HepG2 (cell line): ENCODE measurements around the gene CCDC88A. TPM values are rescaled to one million over a fixed set of nuclear protein-coding genes. Genes with fewer than 3 reads are reported as not detected.

Experiments
- ATAC-seq: fragments of 200-7000 bp; cut with Tn5 transposase; 3 replicates; pipeline ENCODE4 v1.9.1; 2020; ENCODE audit warnings: mild to moderate bottlenecking, moderate library complexity
- BruUV-seq: library from RNA; stranded (reverse); fragments of 400-500 nt; replicated peaks from 2 replicates; lab custom pipeline; 2021; lab: Mats Ljungman, UMichigan
- CTCF ChIA-PET: fragments of 300-600 bp; formaldehyde crosslinking; extraction: SDS; loops from one replicate; lab custom pipeline; 2021; ENCODE audit warnings: low total read pairs, inconsistent platforms, low intra/inter-chr PET ratio; lab: Yijun Ruan, JAX
- POLR2A ChIA-PET: fragments of 350-600 bp; sonication (Branson Sonifier 250); formaldehyde crosslinking; loops from one replicate; lab custom pipeline; 2020; ENCODE audit warnings: antibody characterized with exemption, inconsistent platforms; lab: Yijun Ruan, JAX
- DNase-seq: peaks from one replicate; pipeline ENCODE4 v3.0.0-alpha.2; 2015; ENCODE audit warnings: low spot score
- FAIRE-seq: peaks from 3 replicates; lab custom pipeline; 2011; peaks lifted over from hg19 to GRCh38; lab: Jason Lieb, UNC
- H2AFZ ChIP-seq: one replicate; pipeline ENCODE4 v1.6.1; 2011; ENCODE audit warnings: low read length, inconsistent platforms
- H3K27ac ChIP-seq: fragments of 300-600 bp; 3 replicates; pipeline ENCODE4 v1.8.0; 2011; ENCODE audit warnings: mixed run types, mild to moderate bottlenecking, mixed read lengths, low read length, inconsistent platforms; ENCODE audit not compliant: insufficient read depth; ENCODE audit errors: extremely low read length
- H3K27me3 ChIP-seq, 2 experiments: fragments of 200-600 bp in 1 of 2; 2 replicates in 1 of 2; 3 replicates in 1 of 2; pipeline versions ENCODE4 v1.6.0 to v1.8.0; 2011; ENCODE audit warnings: low read length in 2 of 2, mild to moderate bottlenecking in 2 of 2, moderate library complexity in 2 of 2, inconsistent platforms in 1 of 2; ENCODE audit not compliant: insufficient read depth in 2 of 2, control insufficient read depth in 1 of 2
- H3K36me3 ChIP-seq, 2 experiments: fragments of 200-600 bp in 1 of 2; replicated peaks in 1 of 2; 2 replicates in 1 of 2; 3 replicates in 1 of 2; pipeline versions ENCODE4 v1.5.1 to v1.8.0; 2011; ENCODE audit warnings: low read length in 2 of 2, inconsistent platforms in 1 of 2; ENCODE audit not compliant: insufficient read depth in 2 of 2, control insufficient read depth in 1 of 2
- H3K4me1 ChIP-seq: 2 replicates; pipeline ENCODE4 v1.5.1; 2012; ENCODE audit warnings: low read length, inconsistent platforms; ENCODE audit not compliant: insufficient read depth
- H3K4me2 ChIP-seq: 2 replicates; pipeline ENCODE4 v1.6.0; 2011; ENCODE audit warnings: low read depth, low read length, inconsistent platforms
- H3K4me3 ChIP-seq, 3 experiments: fragments of 200-600 bp in 1 of 3; sonication (generic), shearing (Covaris generic) in 1 of 3; replicated peaks in 1 of 3; 2 replicates each; pipeline ENCODE4 v1.5.1; 2011 to 2016; ENCODE audit warnings: low read length in 3 of 3, inconsistent platforms in 2 of 3, low read depth in 2 of 3, mild to moderate bottlenecking in 2 of 3, control low read depth in 1 of 3, mixed read lengths in 1 of 3; ENCODE audit not compliant: insufficient read depth in 1 of 3
- H3K79me2 ChIP-seq: one replicate; pipeline ENCODE4 v1.6.1; 2011; ENCODE audit warnings: low read length, inconsistent platforms; ENCODE audit not compliant: insufficient read depth
- H3K9ac ChIP-seq: 2 replicates; pipeline ENCODE4 v1.6.0; 2011; ENCODE audit warnings: mild to moderate bottlenecking, low read depth, low read length, inconsistent platforms; ENCODE audit not compliant: insufficient read depth
- H3K9me3 ChIP-seq: 2 replicates; pipeline ENCODE4 v1.5.1; 2012; ENCODE audit warnings: mild to moderate bottlenecking, low read length
- H4K20me1 ChIP-seq: 2 replicates; pipeline ENCODE4 v1.6.0; 2011; ENCODE audit warnings: inconsistent platforms, mild to moderate bottlenecking, low read length, moderate library complexity; ENCODE audit not compliant: insufficient read depth
- CEBPB ChIP-seq: IDR thresholded peaks from 2 replicates; pipeline ENCODE4 v1.6.1; 2011; ENCODE audit warnings: low read depth, low read length, improper control_type of control experiment, borderline replicate concordance
- WGBS: methylation state at CpG from one replicate; pipeline ENCODE4 v1.1.6; 2017; ENCODE audit warnings: low lambda C conversion rate; 5-methylcytosine and 5-hydroxymethylcytosine counted together
- in situ Hi-C: cut with HindIII; loops from 2 replicates; pipeline ENCODE4 v1.10.0; 2017; ENCODE audit warnings: low pct_unique_long_range_greater_than_20kb; ENCODE audit not compliant: extremely low pct_ligation_motif_present
- intact Hi-C: fragments of 100-400 bp; cut with micrococcal nuclease; formaldehyde crosslinking; loops from one replicate; pipeline ENCODE4 v1.10.0; 2022; ENCODE audit not compliant: unreplicated experiment
- polyA plus RNA-seq, 8 experiments: library from polyadenylated mRNA; depleted of rRNA in 3 of 8; stranded (reverse) in 7 of 8; unstranded in 1 of 8; fragments of >200 nt; fragmentation: Illumina TruSeq in 4 of 8; extraction: Trizol in 4 of 8; gene quantifications; 2 replicates each; pipeline versions ENCODE4 v1.2.1 to v1.2.3, GENCODE V29; 2011 to 2016; ENCODE audit warnings: low read depth in 4 of 8, missing spikeins in 1 of 8, mixed read lengths in 1 of 8; ENCODE audit not compliant: insufficient read depth in 1 of 8
- total RNA-seq, 5 experiments: library from RNA; depleted of rRNA; stranded (reverse); fragments of >200 nt; fragmentation: Illumina TruSeq; extraction: Trizol; gene quantifications; 2 replicates each; pipeline ENCODE4 v1.2.3, GENCODE V29; 2016; ENCODE audit warnings: low read depth in 1 of 5
- TF ChIP-seq, protein P1 (sequence below): sonication (generic); formaldehyde crosslinking; IDR thresholded peaks from 2 replicates; pipeline ENCODE4 v1.4.0; 2020; ENCODE audit warnings: mild to moderate bottlenecking, missing genetic modification reagents

The CCDC88A gene
- total and polyA plus RNA-seq, 2 of the 13 experiments (the other 11 are each of a cell fraction or from before 2014, with no cell fraction given) = 43.2 to 84.1 TPM

DNA sequence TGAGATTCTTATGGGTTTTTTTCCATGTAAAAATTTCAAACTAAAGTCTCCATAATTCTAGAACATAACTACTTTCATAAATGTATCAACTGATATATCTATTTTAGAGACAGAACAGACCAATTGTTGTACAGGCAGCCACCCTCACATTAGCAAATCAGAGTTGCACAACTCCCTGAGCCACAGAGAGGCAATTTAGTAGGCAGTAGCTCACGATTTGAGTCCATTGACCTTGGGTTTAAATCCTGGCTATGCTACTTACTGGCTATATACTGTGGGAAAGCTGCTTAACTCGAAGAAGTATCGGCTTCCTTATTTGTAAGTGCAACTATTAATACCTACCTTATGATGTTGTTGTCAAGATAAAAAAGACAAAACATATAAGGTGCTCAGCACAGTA is 166.8 kb downstream of the CCDC88A start:
- in situ Hi-C loops = no loop called here
- POLR2A ChIA-PET = interaction anchor here (1.7 kb wide), 1 partner anchor 20 kb away, joined by 5 read pairs; the partner anchor contains the start of genes CLHC1 and RPS27A

More for the DNA sequence above, 166.8 kb downstream of the CCDC88A start:
- Histone ChIP-seq H3K9me3 (no peaks in the 10 kb centered on the region), H3K79me2 (no peaks in the 10 kb centered on the region), H3K4me2 (no peak overlapping the region), H3K4me1 (peaks cover 9% of the 10 kb centered on the region), H3K27ac (no peak overlapping the region), H2AFZ (no peak overlapping the region), H3K9ac (no peak overlapping the region), H3K4me3 (no peak overlapping the region), H4K20me1 (no peaks in the 10 kb centered on the region), H3K36me3 (peaks cover 13 to 66% of the 10 kb centered on the region in 2 experiments), H3K27me3 (no peaks in the 10 kb centered on the region)
- CTCF ChIA-PET = no interaction called here
- BruUV-seq = no TSS peak
- intact Hi-C loops = no loop called here
- no peak for ATAC-seq
- FAIRE-seq = no peak
- TF ChIP-seq, protein P1, sequence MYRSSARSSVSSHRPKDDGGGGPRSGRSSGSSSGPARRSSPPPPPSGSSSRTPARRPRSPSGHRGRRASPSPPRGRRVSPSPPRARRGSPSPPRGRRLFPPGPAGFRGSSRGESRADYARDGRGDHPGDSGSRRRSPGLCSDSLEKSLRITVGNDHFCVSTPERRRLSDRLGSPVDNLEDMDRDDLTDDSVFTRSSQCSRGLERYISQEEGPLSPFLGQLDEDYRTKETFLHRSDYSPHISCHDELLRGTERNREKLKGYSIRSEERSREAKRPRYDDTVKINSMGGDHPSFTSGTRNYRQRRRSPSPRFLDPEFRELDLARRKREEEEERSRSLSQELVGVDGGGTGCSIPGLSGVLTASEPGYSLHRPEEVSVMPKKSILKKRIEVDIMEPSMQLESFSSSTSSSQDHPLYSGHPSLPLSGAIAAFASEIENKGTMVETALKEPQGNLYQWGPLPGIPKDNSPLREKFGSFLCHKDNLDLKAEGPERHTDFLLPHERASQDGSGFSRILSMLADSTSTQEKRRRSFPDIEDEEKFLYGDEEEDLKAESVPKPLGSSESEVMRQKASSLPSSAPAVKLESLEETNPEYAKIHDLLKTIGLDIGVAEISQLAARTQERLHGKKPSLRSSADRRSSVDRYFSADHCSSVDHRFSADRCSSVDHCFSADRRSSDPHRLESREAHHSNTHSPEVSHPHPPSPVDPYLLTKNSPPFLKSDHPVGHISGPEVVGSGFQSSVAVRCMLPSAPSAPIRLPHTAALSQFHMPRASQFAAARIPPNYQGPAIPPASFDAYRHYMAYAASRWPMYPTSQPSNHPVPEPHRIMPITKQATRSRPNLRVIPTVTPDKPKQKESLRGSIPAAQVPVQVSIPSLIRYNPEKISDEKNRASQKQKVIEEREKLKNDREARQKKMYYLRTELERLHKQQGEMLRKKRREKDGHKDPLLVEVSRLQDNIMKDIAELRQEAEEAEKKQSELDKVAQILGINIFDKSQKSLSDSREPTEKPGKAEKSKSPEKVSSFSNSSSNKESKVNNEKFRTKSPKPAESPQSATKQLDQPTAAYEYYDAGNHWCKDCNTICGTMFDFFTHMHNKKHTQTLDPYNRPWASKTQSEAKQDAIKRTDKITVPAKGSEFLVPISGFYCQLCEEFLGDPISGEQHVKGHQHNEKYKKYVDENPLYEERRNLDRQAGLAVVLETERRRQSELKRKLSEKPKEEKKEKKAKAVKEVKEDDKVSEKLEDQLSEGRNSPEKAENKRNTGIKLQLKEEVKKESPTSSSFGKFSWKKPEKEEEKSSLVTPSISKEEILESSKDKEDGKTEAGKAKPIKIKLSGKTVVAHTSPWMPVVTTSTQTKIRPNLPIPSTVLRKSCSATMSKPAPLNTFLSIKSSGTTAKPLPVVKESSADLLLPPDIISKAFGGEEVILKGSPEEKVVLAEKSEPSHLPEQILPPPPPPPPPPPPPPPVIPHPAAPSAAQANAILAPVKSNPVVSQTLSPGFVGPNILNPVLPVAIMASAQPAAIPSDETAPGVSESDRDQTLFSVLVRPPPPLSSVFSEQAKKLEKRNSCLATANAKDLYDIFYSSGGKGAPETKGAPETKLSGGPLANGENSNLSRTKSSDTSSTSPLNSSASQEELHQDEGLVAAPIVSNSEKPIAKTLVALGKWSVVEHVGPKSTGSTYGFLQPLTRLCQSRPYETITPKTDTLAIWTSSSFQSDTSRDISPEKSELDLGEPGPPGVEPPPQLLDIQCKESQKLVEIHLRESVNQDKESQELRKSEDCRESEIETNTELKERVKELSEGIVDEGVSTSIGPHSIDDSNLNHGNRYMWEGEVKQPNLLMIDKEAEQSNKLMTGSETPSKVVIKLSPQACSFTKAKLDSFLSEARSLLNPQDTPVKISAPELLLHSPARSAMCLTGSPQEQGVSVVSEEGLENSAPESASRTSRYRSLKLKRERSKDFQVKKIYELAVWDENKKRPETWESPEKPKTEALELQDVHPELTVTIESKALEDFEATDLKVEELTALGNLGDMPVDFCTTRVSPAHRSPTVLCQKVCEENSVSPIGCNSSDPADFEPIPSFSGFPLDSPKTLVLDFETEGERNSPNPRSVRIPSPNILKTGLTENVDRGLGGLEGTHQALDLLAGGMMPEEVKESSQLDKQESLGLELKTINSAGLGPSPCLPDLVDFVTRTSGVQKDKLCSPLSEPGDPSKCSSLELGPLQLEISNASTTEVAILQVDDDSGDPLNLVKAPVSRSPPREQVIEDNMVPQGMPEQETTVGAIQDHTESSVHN (CRISPR knock-in tag) = no peak
- TF ChIP-seq CEBPB = peak; percentile 57; the same call in 1 of the 2 replicates
- 79% methylated on average over 3 of the region's 3 CpGs for WGBS
- DNase-seq = no peak
